ENCODE data around the gene SIPA1L3.

Gene SIPA1L3

DNA sequence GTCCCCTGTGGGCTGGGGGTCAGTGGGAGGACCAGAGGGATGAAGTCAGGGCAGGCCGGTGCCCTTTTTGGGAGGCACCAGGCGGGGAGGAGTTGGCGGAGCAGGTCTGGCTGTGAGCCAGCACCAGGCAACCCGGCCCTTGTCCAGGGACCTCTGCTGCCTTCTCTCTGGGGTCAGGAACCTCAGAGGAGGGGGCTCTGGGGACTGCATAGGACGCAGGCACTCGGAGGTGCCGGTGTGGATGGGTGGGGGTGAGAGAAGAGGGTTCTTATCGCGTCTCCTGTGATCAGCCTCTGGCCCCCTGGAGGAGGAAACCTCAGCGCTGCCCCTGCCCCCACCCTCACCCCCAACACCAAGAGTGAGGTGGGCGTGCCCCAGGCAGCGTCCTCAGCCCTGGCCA lies 300.5 kb downstream of the SIPA1L3 start:
- H3K36me3 ChIP-seq (ENCODE audit: insufficient read depth, low read length) = no peaks in the 10 kb centered on the region; the same call in 1 of the 2 replicates
- peaks cover 4% of the 10 kb centered on the region; the same call in 1 of the 2 replicates for H3K4me1 ChIP-seq (ENCODE audit: insufficient read depth, low read length)
- H3K9me3 ChIP-seq (ENCODE audit: control insufficient read depth, insufficient read depth, low read length) = no peaks in the 10 kb centered on the region
- H3K9ac ChIP-seq (ENCODE audit: low read depth, low read length) = no peak overlapping the region

DNA sequence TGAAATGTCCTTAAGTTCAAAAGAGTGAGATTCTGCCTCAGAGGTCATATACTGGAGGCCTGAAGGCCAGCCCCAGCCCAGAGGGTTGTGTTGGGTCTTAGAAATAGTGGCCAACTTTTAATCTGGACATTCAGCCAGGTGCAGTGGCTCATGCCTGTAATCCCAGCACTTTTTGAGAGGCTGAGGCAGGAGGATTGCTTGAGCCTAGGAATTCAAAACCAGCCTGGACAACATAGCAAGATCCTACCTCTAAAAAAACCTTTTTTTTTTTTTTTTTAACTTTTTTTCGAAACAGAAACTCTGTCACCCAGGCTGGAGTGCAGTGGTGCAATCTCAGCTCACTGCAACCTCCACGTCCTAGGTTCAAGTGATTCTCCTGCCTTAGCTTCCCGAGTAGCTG lies 301.6 kb downstream of the SIPA1L3 start:
- H3K36me3 ChIP-seq (ENCODE audit: insufficient read depth, low read length) = no peaks in the 10 kb centered on the region
- no peak overlapping the region for H3K9ac ChIP-seq (ENCODE audit: low read depth, low read length)
- H3K4me1 ChIP-seq (ENCODE audit: insufficient read depth, low read length) = peaks cover 4% of the 10 kb centered on the region; the same call in 1 of the 2 replicates
- H3K9me3 ChIP-seq (ENCODE audit: control insufficient read depth, insufficient read depth, low read length) = no peaks in the 10 kb centered on the region

DNA sequence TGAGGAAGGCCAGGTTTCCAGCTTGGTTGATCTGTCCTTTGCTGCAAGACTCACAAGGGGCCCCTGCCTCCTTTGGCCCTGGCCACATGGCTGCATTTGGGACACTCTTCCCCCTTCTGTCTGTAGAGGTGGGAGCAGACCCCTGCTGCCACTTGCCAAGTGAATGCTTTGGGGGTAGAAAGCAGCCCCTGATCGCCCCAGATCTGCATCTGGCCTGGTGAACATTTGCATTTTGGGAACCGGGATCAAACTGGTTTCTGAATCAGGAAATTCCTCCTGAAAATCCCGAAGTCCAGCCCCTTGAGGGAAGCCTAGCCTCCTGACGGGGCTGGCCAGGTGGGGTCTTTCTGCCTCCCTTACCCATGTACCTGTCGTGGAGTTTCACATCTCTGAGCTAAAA lies 302.1 kb downstream of the SIPA1L3 start:
- Histone ChIP-seq H3K36me3 (ENCODE audit: insufficient read depth, low read length) (no peaks in the 10 kb centered on the region), H3K9me3 (ENCODE audit: control insufficient read depth, insufficient read depth, low read length) (no peaks in the 10 kb centered on the region), H3K9ac (ENCODE audit: low read depth, low read length) (peak overlapping the region; percentile 41), H3K4me1 (ENCODE audit: insufficient read depth, low read length) (peaks cover 4% of the 10 kb centered on the region; the same call in 1 of the 2 replicates)

DNA sequence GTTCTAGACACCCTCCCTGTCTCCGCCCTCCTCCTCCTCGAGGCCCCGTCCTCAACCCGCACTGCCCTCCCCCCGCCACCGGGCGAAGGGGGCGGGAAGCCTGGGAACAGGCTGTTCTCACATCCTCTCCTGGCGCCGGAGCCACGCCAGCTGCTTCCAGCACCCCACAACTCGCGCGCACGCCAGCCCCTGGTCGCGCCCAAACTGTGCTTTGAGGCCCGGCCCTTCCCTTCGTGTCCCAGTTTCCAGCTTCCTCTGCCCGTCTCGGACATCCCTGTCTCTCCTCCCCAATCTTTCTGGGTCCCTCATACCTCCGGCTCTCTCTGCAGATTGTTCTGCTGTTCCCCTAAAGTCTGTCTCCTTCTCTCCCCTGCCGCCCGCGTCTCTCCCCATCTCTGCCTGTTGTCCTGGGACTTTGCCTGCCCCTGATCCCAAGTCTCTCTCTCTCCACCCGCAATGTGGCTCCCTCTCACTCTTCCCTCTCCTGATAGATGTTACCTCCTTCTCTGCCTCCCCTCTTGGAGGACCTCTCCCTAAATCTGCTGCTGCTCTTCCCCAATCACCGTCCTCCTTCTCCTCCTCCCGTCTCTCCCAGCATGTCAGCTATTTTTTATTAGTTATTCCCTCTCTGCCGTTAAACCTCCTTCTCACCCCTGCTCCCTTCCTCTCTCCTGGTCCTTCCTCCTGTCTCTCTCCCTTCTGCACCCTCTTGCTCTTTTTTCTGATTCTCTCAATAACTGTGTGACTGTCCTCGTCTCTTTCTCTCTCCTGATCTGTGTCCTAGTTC lies 302.9 kb downstream of the SIPA1L3 start:
- peak overlapping the region; percentile 41 for H3K9ac ChIP-seq (ENCODE audit: low read depth, low read length)
- no peaks in the 10 kb centered on the region for H3K36me3 ChIP-seq (ENCODE audit: insufficient read depth, low read length)
- no peaks in the 10 kb centered on the region for H3K9me3 ChIP-seq (ENCODE audit: control insufficient read depth, insufficient read depth, low read length)
- H3K4me1 ChIP-seq (ENCODE audit: insufficient read depth, low read length) = peaks cover 4% of the 10 kb centered on the region; the same call in 1 of the 2 replicates

DNA sequence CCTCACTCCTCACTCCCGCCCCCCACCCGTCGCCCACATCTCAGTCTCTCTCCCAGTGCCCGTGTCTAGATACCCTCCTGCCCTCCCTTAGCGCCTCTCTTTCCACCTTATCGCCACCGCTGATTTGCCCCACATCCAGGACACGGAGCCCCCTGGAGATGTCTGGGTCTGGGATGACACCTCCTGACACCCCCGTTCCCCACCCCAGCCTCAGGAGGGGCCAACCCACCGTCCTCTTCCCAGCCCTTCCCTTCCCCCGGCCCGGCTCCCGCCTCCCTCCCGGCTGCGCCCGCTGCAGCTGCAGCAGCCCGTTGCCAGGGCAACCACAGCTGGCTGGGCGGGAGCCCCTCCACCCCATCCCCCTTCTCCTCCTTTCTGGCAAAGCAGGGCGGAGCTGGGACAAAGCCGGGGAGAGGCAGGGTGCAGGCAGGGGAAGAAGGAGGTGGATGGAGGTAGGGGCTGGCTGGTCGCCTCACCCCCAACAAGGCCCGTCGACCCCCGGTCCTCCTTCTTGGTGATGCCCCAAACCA lies 303.5 kb downstream of the SIPA1L3 start:
- peak overlapping the region; percentile 41; the same call in 1 of the 2 replicates for H3K9ac ChIP-seq (ENCODE audit: low read depth, low read length)
- H3K4me1 ChIP-seq (ENCODE audit: insufficient read depth, low read length) = peaks cover 4% of the 10 kb centered on the region; the same call in 1 of the 2 replicates
- no peaks in the 10 kb centered on the region for H3K9me3 ChIP-seq (ENCODE audit: control insufficient read depth, insufficient read depth, low read length)
- no peaks in the 10 kb centered on the region for H3K36me3 ChIP-seq (ENCODE audit: insufficient read depth, low read length)

DNA sequence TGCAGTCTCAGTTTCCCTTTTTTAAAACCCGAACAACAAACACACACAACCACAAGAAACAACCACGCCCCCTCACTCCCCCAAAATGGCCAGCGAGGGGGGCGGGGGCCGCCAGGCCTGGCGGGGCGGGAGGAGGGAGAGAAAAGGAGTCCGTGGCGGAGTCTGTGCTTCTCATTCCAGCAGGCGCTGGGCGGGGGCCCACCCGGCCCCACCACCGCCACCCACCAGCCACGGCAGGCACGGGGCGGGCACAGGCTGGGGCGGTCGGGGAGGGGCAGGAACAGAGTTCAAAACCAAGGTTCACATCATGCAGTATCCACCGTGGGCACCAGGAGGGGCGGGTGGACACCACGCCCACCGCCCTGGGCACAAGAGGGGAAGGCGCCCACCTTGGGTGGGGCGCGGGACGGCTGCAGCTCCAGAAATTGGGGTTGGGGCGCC lies 304.2 kb downstream of the SIPA1L3 start:
- H3K9me3 ChIP-seq (ENCODE audit: control insufficient read depth, insufficient read depth, low read length) = no peaks in the 10 kb centered on the region
- H3K36me3 ChIP-seq (ENCODE audit: insufficient read depth, low read length) = no peaks in the 10 kb centered on the region
- peak overlapping the region; percentile 17 for H3K9ac ChIP-seq (ENCODE audit: low read depth, low read length)
- H3K4me1 ChIP-seq (ENCODE audit: insufficient read depth, low read length) = peaks cover 4% of the 10 kb centered on the region; the same call in 1 of the 2 replicates

DNA sequence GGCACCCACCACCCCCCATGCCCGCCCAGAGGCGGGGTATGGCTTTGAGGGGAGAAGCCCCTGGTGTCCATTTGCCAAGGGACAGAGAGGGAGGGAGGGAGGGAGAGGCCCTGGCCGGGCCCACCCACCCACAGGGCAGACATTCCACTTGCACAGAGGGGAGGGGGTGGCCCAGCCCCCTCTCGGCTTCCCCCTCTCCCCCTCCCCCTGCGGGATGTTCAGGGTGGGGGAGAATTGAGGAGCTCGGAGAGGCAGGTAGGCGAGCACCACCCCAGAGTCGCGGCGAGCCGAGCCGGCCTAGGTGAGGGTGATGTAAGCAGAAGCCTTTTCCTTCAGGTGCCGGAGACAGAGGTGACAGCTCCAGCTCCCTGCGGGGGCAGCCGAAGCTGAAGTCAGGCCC lies 304.8 kb downstream of the SIPA1L3 start:
- H3K36me3 ChIP-seq (ENCODE audit: insufficient read depth, low read length) = no peaks in the 10 kb centered on the region
- H3K4me1 ChIP-seq (ENCODE audit: insufficient read depth, low read length) = peaks cover 4% of the 10 kb centered on the region; the same call in 1 of the 2 replicates
- H3K9me3 ChIP-seq (ENCODE audit: control insufficient read depth, insufficient read depth, low read length) = no peaks in the 10 kb centered on the region
- peak overlapping the region; percentile 17; the same call in 1 of the 2 replicates for H3K9ac ChIP-seq (ENCODE audit: low read depth, low read length)

DNA sequence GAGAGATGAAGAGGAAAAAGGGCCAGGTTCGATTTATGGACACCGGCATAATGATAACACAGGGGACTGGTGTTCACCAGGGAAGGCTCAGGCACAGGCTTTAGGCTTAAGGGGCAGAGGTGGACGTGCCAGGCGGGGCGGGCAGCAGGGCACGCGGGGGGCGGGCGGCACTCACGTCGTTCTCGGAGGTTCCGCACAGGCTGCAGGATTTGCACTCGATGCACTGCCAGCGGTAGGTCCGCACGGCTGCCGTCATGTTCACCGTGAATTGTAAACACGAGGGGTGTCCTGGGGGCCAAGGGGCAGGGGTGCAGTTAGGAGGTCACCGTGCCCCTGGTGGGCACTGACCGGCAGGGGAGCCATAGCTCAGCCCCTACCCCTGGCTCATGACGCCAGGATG lies 306.5 kb downstream of the SIPA1L3 start:
- Histone ChIP-seq H3K4me1 (ENCODE audit: insufficient read depth, low read length) (no peaks in the 10 kb centered on the region; the same call in 1 of the 2 replicates), H3K36me3 (ENCODE audit: insufficient read depth, low read length) (no peaks in the 10 kb centered on the region), H3K9me3 (ENCODE audit: control insufficient read depth, insufficient read depth, low read length) (no peaks in the 10 kb centered on the region), H3K9ac (ENCODE audit: low read depth, low read length) (no peak overlapping the region)

DNA sequence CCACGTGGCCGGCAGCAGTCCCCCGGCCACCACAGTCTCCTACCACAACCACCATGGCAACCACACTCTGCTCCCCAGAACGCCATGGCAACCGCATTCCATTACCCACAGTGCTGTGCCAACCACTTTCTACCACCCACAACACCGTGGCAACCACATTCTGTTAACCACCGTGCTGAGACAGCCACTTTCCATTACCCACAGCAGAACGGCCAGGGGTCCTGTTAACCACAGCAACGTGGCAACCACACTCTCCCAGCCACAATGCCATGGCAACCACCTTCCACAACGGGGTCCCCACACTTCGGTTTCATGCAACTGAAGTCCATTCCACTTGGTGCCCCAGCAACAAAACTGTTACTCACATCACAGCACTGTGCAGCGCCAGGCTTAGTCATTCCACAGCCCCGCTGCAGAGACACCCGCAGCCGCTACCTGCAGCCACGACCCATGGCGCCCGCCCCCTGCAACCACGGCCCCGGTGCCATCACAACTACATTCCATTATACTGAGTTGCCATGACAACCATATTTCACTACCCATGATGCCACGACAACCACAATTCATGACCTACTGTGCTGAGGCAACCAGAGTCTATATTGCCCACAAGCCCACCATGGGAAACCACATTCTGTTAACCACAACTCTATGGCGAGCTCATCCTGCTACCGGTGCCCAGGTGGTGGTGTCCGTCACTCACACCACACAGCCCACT lies 307.1 kb downstream of the SIPA1L3 start:
- Histone ChIP-seq H3K9ac (ENCODE audit: low read depth, low read length) (no peak overlapping the region), H3K36me3 (ENCODE audit: insufficient read depth, low read length) (no peaks in the 10 kb centered on the region), H3K9me3 (ENCODE audit: control insufficient read depth, insufficient read depth, low read length) (no peaks in the 10 kb centered on the region), H3K4me1 (ENCODE audit: insufficient read depth, low read length) (no peaks in the 10 kb centered on the region; the same call in 1 of the 2 replicates)

DNA sequence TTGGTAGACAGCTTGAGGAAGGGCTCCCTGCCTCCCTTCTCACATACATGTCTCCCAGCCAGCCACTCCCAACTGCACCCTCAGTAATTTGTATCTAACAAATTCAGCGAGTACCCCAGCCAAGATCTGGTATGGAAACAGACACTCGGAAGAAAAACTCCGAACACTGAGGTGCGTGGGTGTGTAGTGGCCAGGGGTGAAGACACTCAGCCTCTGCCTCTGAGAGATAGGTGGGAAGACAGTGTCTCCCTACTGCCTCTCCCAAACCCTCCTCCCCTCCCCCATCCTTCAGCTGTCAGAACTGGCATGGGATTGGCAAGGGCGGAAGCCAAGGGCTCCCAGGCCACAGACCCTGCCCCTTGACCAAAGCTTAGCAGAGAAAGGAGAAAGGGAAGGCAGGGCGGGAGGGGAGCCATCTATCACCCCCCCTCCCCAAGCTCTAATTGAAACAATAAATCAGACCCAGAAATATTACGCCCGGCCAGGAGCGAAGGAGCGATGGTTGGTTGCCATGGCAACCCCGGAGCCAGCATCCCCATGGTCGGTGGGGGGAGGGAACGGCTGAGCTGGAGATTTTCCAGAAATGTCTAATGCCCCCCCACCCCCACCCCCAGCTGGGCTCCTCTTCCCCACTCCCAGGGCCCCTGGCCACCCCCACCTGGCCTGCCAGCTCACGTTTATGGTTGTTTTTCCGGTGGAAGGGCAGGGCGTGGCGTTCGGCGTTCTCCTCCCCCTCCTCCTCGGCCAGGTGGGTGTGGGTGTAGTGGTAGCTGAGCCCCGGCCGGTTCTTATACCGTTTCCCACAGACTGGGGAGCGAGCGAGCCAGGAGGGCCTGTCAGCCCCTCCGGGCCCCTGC lies 310.0 kb downstream of the SIPA1L3 start:
- no peaks in the 10 kb centered on the region for H3K9me3 ChIP-seq (ENCODE audit: control insufficient read depth, insufficient read depth, low read length)
- no peaks in the 10 kb centered on the region for H3K36me3 ChIP-seq (ENCODE audit: insufficient read depth, low read length)
- H3K9ac ChIP-seq (ENCODE audit: low read depth, low read length) = no peak overlapping the region
- no peaks in the 10 kb centered on the region for H3K4me1 ChIP-seq (ENCODE audit: insufficient read depth, low read length)

DNA sequence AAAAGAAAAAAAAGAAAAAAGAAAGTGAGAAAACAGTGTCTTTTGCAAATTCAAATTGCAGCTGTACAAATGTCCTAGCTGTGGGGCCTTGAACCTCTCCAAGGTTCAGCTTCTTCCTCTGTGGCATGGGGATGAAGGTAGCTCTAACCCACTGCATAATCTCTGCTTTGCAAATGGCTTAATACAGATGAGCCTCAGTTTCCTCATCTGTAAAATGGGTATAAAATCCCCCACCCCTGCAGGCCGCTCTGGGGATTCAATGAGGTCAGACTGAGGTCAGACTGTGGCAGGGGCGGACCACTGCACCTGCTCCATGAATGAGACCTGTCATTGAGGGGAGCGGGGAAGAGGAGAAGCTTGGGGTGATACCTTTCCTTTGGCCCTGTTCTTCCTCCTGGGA lies 311.2 kb downstream of the SIPA1L3 start:
- Histone ChIP-seq H3K9ac (ENCODE audit: low read depth, low read length) (no peak overlapping the region), H3K4me1 (ENCODE audit: insufficient read depth, low read length) (0 out of 2 replicates have a peak, but pooled peaks cover 1% of the 10 kb centered on the region), H3K9me3 (ENCODE audit: control insufficient read depth, insufficient read depth, low read length) (no peaks in the 10 kb centered on the region), H3K36me3 (ENCODE audit: insufficient read depth, low read length) (no peaks in the 10 kb centered on the region)

DNA sequence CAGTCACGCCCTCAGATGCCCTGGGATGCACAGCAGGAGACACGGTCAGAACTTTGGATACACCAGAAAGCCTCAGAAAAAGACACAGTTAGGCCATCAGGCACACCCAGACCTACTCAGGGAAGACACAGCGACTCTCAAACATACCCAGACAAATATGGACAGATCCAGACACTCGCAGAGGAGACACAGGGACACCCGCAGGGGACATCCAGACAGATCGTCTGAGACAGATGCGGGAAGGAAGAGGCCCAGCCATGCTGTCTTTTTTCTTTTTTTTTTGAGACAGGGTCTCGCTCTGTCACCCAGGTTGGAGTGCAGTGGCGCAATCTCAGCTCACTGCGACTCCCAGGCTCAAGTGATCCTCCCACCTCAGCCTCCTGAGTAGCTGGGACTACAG lies 312.2 kb downstream of the SIPA1L3 start:
- no peaks in the 10 kb centered on the region for H3K9me3 ChIP-seq (ENCODE audit: control insufficient read depth, insufficient read depth, low read length)
- no peak overlapping the region for H3K9ac ChIP-seq (ENCODE audit: low read depth, low read length)
- H3K4me1 ChIP-seq (ENCODE audit: insufficient read depth, low read length) = 0 out of 2 replicates have a peak, but pooled peaks cover 5% of the 10 kb centered on the region
- no peaks in the 10 kb centered on the region for H3K36me3 ChIP-seq (ENCODE audit: insufficient read depth, low read length)

DNA sequence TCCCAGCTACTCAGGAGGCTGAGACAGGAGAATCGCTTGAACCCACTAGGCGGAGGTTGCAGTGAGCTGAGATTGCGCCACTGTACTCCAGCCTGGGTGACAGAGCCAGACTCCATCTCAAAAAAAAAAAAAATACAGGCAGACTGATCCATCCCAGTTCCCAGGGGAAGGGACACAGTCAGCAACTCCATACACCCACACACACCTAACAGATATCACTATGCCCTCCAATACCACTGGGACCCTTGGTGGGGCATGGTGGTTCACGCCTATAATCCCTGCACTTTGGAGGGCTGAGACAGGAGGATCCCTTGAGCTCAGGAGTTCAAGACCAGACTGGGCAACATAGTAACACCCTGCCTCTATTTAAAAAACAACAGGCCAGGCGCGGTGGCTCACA lies 314.4 kb downstream of the SIPA1L3 start:
- H3K4me1 ChIP-seq (ENCODE audit: insufficient read depth, low read length) = peaks cover 7% of the 10 kb centered on the region
- H3K36me3 ChIP-seq (ENCODE audit: insufficient read depth, low read length) = no peaks in the 10 kb centered on the region
- H3K9ac ChIP-seq (ENCODE audit: low read depth, low read length) = no peak overlapping the region
- H3K9me3 ChIP-seq (ENCODE audit: control insufficient read depth, insufficient read depth, low read length) = no peaks in the 10 kb centered on the region
